Heart left ventricle (tissue), 16 donors: Measurements from ENCODE around the gene ANGPTL3. TPM values are rescaled to one million over a fixed set of nuclear protein-coding genes. Genes with fewer than 3 reads are reported as not detected.

Experiments
- ATAC-seq, 4 donors: fragments of 200-7000 bp; cut with Tn5 transposase; one replicate each; pipeline ENCODE4 v1.9.1; 2020 to 2022; ENCODE audit warnings: moderate library complexity in 4 of 4, mild to moderate bottlenecking in 3 of 4, moderate number of reproducible peaks in 1 of 4
- DNase-seq, 5 donors: peaks; one replicate each; pipeline ENCODE4 v3.0.0-alpha.2; 2020
- H3K27ac ChIP-seq, 12 donors: fragments of 200-600 bp; sonication (generic) in 4 of 12; one replicate each; pipeline versions ENCODE4 v1.5.0 to v1.8.0; 2016 to 2022; ENCODE audit warnings: mild to moderate bottlenecking in 2 of 12
- H3K27me3 ChIP-seq, 9 donors: fragments of 200-600 bp; sonication (generic) in 2 of 9; one replicate each; pipeline versions ENCODE4 v1.5.1 to v1.8.0; 2016 to 2022; ENCODE audit warnings: mild to moderate bottlenecking in 3 of 9
- H3K36me3 ChIP-seq, 9 donors: fragments of 200-600 bp; sonication (generic) in 2 of 9; one replicate each; pipeline versions ENCODE4 v1.5.0 to v1.8.0; 2018 to 2022; ENCODE audit warnings: mild to moderate bottlenecking in 2 of 9
- H3K4me1 ChIP-seq, 12 donors: fragments of 200-600 bp; sonication (generic) in 4 of 12; one replicate each; pipeline versions ENCODE4 v1.5.0 to v1.8.0; 2016 to 2022; ENCODE audit warnings: mild to moderate bottlenecking in 3 of 12
- H3K4me3 ChIP-seq, 12 donors: fragments of 200-600 bp; sonication (generic) in 4 of 12; one replicate each; pipeline versions ENCODE4 v1.5.0 to v1.8.0; 2017 to 2022; ENCODE audit warnings: mild to moderate bottlenecking in 9 of 12, moderate library complexity in 4 of 12
- H3K9me3 ChIP-seq, 12 donors: fragments of 200-600 bp; sonication (generic) in 4 of 12; one replicate each; pipeline versions ENCODE4 v1.5.0 to v1.8.0; 2016 to 2022; ENCODE audit warnings: mild to moderate bottlenecking in 1 of 12
- POLR2A ChIP-seq, 2 donors: fragments of 450-650 bp; IDR thresholded peaks; one replicate each; pipeline ENCODE4 v1.6.1; 2017; ENCODE audit warnings: antibody characterized with exemption in 2 of 2, mild to moderate bottlenecking in 2 of 2, moderate library complexity in 2 of 2
- WGBS, 4 donors: extraction: QIAGEN DNeasy Blood & Tissue Kit in 2 of 4; methylation state at CpG; one replicate each; pipeline versions ENCODE4 v1.1.5 to v1.1.7; 2013 to 2018; 5-methylcytosine and 5-hydroxymethylcytosine counted together
- intact Hi-C, 10 donors: fragments of 100-400 bp; cut with DNase I; formaldehyde crosslinking; loops; one replicate each; pipeline versions ENCODE4 v1.11.1 to v1.14.2; 2022
- polyA plus RNA-seq, 2 donors: library from polyadenylated mRNA; stranded (reverse); fragments of 200-250 nt; gene quantifications; one replicate each; pipeline ENCODE4 v1.2.3, GENCODE V29; 2013
- total RNA-seq, 9 donors: library from RNA; depleted of rRNA in 2 of 9; stranded (reverse); fragments of >200 nt in 2 of 9; fragmentation: NEBNext Ultra II Directional in 3 of 9; extraction: Animal tissue kit (Norgen Biotek cat#: 25700) in 3 of 9; gene quantifications; one replicate each; pipeline versions ENCODE4 v1.1.0 to v1.2.4, GENCODE V29; 2016 to 2023
- TF ChIP-seq, protein P1 (sequence below), 12 donors: fragments of 200-600 bp; sonication (generic) in 4 of 12; IDR thresholded peaks; one replicate each; pipeline versions ENCODE4 v1.5.0 to v1.8.0; 2018 to 2022; ENCODE audit warnings: antibody characterized with exemption in 12 of 12, mild to moderate bottlenecking in 5 of 12
- donor health status: ischemic (EF 13 %, LVEDD 7.1; RV severe dilation, severe dysfunction).
- donor health status: healthy with polysubstance abuse.
- donor health status: DM: no; HTN: yes; CAD: no.
- donor health status: DM: no; HTN: no; CAD: no.
- donor health status: ischemic (EF 25% LVEDD 6.9; RV normal size, moderate dysfunction).
- donor health status: ischemic (EF 25% LVEDD 5.7; RV mildly dilated, moderate dysfunction).
- donor health status: healthy.
- donor health status: DM: yes; HTN: yes; CAD: no.
- donor health status: ischemic (EF 35%, LVEDD 5.7; RV mildly dilated, moderate dysfunction).
- donor health status: nonischemic (EF 11% LVEDD 7.7; RV severe dilation, severe dysfunction).
- donor health status: DM: yes; HTN: yes; CAD: no.
- donor health status: PGD.
- donor health status: ischemic (EF 29% LVEDD 5.4; RV normal size, mild dysfunction).
- donor health status: nonischemic (EF 23%, LVEDD 6.1; RV moderate dilation, normal function).

Gene ANGPTL3
- total and polyA plus RNA-seq, 11 donors: not detected

- no peak for DNase-seq
- H3K4me1 ChIP-seq: peaks cover 0 to 2% (median 0%) of the 10 kb centered on the region in 12 donors
- TF ChIP-seq, protein P1, sequence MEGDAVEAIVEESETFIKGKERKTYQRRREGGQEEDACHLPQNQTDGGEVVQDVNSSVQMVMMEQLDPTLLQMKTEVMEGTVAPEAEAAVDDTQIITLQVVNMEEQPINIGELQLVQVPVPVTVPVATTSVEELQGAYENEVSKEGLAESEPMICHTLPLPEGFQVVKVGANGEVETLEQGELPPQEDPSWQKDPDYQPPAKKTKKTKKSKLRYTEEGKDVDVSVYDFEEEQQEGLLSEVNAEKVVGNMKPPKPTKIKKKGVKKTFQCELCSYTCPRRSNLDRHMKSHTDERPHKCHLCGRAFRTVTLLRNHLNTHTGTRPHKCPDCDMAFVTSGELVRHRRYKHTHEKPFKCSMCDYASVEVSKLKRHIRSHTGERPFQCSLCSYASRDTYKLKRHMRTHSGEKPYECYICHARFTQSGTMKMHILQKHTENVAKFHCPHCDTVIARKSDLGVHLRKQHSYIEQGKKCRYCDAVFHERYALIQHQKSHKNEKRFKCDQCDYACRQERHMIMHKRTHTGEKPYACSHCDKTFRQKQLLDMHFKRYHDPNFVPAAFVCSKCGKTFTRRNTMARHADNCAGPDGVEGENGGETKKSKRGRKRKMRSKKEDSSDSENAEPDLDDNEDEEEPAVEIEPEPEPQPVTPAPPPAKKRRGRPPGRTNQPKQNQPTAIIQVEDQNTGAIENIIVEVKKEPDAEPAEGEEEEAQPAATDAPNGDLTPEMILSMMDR (IDR thresholded peaks at IDR 0.05): no peak
- TF ChIP-seq POLR2A (IDR thresholded peaks at IDR 0.05): no peak
- no peaks in the 10 kb centered on the region for H3K27me3 ChIP-seq
- H3K4me3 ChIP-seq: no peak overlapping the region
- WGBS, 4 donors: 83 to 87% (median 86%) methylated on average over 4 of the region's 4 CpGs
- intact Hi-C loops: no loop called here
- H3K36me3 ChIP-seq: peaks cover 0 to 14% (median 4%) of the 10 kb centered on the region in 9 donors
- no peak for ATAC-seq
- H3K27ac ChIP-seq: no peak overlapping the region
- no peaks in the 10 kb centered on the region for H3K9me3 ChIP-seq
These were observed 6.9 kb upstream of the ANGPTL3 start for GRCh38 chr1:62590255-62590969.

DNA sequence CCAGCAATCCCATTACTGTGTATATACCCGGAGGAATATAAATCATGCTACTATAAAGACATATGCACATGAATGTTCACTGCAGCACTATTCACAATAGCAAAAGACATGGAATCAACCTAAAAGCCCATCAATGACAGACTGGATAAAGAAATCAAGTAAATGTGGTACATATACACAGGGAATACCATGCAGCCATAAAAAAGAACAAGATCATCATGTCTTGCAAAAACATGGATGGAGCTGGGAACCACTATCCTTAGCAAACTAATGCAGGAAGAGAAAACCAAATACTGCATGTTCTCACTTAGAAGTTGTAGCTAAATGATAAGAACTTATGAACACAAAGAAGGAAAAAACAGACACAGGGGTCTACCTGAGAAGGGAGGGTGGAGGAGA is 6.4 kb upstream of the ANGPTL3 start:
- intact Hi-C loops: no loop called here
- 35 to 100% (median 76%) methylated on average over 1 of the region's 1 CpG for WGBS, 4 donors

GRCh38 chr1:62593825-62594394 is 3.4 kb upstream of the ANGPTL3 start:
- DNase-seq: no peak
- no peak for TF ChIP-seq POLR2A (IDR thresholded peaks at IDR 0.05)
- TF ChIP-seq, protein P1 (IDR thresholded peaks at IDR 0.05): no peak
- H3K9me3 ChIP-seq: no peaks in the 10 kb centered on the region

More for the DNA sequence above, 6.4 kb upstream of the ANGPTL3 start:
- no peaks in the 10 kb centered on the region for H3K9me3 ChIP-seq
- no peaks in the 10 kb centered on the region for H3K27me3 ChIP-seq
- DNase-seq (no peak), ATAC-seq (no peak)
- TF ChIP-seq POLR2A (IDR thresholded peaks at IDR 0.05): no peak
- TF ChIP-seq, protein P1 (IDR thresholded peaks at IDR 0.05): no peak
- no peak overlapping the region for H3K4me3 ChIP-seq
- no peaks in the 10 kb centered on the region for H3K4me1 ChIP-seq
- no peak overlapping the region for H3K27ac ChIP-seq
- H3K36me3 ChIP-seq: peaks cover 0 to 12% (median 0%) of the 10 kb centered on the region in 9 donors

DNA sequence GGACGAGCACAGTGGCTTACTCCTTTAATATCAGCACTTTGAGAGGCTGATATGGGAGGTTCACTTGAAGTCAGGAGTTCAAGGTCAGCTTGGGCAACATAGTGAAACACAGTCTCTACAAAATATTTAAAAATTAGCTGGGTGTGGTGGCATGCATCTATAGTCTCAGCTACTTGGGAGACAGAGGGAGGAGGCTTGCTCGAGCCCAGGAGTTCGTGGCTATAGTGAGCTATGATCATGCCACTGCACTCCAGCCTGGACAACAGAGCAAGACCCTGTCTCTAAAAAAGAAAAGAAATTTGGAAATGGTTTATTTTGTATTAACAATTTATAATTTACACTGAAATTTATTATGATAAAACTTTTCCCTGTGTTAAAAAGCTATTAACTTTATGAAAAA is 1.7 kb upstream of the ANGPTL3 start:
- Histone ChIP-seq H3K4me3 (no peak overlapping the region), H3K4me1 (no peaks in the 10 kb centered on the region), H3K9me3 (no peaks in the 10 kb centered on the region), H3K36me3 (no peaks in the 10 kb centered on the region), H3K27ac (no peak overlapping the region), H3K27me3 (no peaks in the 10 kb centered on the region)
- ATAC-seq (no peak), DNase-seq (no peak)
- intact Hi-C loops: no loop called here
- WGBS, 4 donors: 77 to 80% (median 78%) methylated on average over 3 of the region's 3 CpGs
- TF ChIP-seq, protein P1 (IDR thresholded peaks at IDR 0.05): no peak
- TF ChIP-seq POLR2A (IDR thresholded peaks at IDR 0.05): no peak

More at GRCh38 chr1:62593825-62594394, 3.4 kb upstream of the ANGPTL3 start:
- Histone ChIP-seq H3K36me3 (no peaks in the 10 kb centered on the region), H3K27me3 (no peaks in the 10 kb centered on the region), H3K4me1 (no peaks in the 10 kb centered on the region), H3K27ac (no peak overlapping the region), H3K4me3 (no peak overlapping the region)
- WGBS, 4 donors: 42 to 59% (median 53%) methylated on average over 2 of the region's 2 CpGs
- no peak for ATAC-seq
- intact Hi-C loops: no loop called here
